Activated CD4-positive, CD25-positive, alpha-beta regulatory T cell treated with anti-CD3 and anti-CD28 coated beads, Interleukin-2, amount 50 U/mL, for 16 hours (primary cell): ENCODE results near the gene MPO.

Experiments
- DNase-seq: peaks from one replicate; pipeline ENCODE4 v3.0.0-alpha.2; 2020; ENCODE audit warnings: low read depth, low spot score

MPO gene

DNA sequence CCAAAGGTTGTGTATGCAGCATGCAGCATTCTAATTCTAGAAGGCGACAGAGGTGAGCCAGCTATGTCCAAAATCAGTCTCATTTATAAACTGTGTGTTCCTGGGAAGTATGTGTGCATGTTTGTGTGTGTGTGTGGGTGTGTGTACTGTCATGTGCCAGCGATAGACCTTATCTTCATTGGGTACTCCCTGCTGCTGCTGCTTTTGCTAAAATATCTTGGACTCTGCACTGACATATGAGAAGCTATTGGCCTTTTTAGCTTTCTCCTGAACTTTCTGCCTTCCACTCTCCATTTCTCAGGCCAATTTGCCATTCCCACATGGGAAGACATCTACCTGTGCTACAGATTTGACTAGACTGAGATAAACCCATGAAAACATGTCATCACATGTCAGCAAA lies 44.3 kb downstream of the MPO start:
- DNase-seq: no peak

- no peak for DNase-seq
These were observed 44.9 kb downstream of the MPO start for GRCh38 chr17:58235821-58236220.

GRCh38 chr17:58234512-58234911 lies 46.2 kb downstream of the MPO start:
- DNase-seq: no peak

- no peak for DNase-seq
These were observed 47.2 kb downstream of the MPO start for GRCh38 chr17:58233543-58233942.

GRCh38 chr17:58232707-58233156 lies 48.0 kb downstream of the MPO start:
- no peak for DNase-seq

GRCh38 chr17:58231641-58232040 lies 49.1 kb downstream of the MPO start:
- DNase-seq: no peak

- DNase-seq: no peak
These were observed 50.9 kb downstream of the MPO start for GRCh38 chr17:58229881-58230280.

DNA sequence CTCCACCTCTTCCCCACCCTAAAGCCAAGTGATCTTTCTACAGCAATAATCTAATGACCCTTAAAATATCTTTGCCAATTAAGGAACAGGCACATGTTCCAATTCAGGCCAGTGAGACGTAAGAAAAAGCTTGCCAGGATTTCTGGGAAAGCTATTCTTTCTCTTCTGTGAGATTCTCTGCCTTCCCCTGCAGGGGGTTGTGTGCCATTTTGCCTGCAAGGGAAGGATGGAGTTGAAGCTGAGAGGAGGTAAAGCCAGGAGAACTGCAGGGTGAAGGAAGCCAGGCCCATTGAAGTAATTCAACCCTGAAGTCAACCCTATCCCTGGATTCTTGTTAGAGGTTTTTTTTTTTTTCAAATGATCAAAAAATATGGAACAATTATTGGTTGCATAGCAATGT lies 51.4 kb downstream of the MPO start:
- DNase-seq: no peak

GRCh38 chr17:58228679-58229078 lies 52.1 kb downstream of the MPO start:
- DNase-seq: no peak

DNA sequence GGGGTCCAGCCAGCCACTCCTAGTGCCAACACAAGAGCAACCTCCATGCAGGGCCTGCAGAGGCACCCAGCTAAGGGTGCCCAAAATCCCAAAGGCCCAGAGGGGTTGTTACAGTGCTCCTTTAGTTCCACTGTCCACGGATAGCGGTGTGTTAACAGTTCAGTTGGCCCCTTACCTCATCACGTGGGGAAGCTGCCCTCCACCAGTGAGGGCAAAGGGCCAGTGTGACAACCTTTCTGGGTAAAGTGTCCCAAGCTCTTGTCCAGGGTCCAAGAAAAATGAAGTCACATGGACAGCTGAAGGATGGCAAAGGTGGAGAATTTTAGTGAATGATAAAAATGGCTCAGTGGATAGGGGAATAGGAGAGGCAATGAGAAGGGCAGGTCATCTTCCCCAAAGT lies 53.0 kb downstream of the MPO start:
- DNase-seq: no peak

GRCh38 chr17:58224315-58224714 lies 56.4 kb downstream of the MPO start:
- DNase-seq: no peak
